ENCODE data around the gene HLCS.
A peak's percentile ranks its signal among the peaks of the same experiment; 100 is the strongest.
"Not testable (repeated sequence)": the region's sequence is repeated elsewhere in the genome, so short reads cannot be mapped to it uniquely, and the experiment has no call there.

The HLCS gene

GRCh38 chr21:36828208-36828607, 138.3 kb downstream of the HLCS start:
- Histone ChIP-seq H3K9me3 (ENCODE audit: insufficient read depth, low read length) (no peaks in the 10 kb centered on the region), H3K4me1 (ENCODE audit: insufficient read depth, insufficient read length) (peaks cover 6% of the 10 kb centered on the region), H3K9ac (ENCODE audit: insufficient read length, low read depth) (no peak overlapping the region), H3K4me3 (ENCODE audit: insufficient read length, low read depth) (no peak overlapping the region), H3K36me3 (ENCODE audit: insufficient read depth, insufficient read length, low read length) (peaks cover 4% of the 10 kb centered on the region), H3K27me3 (ENCODE audit: insufficient read depth, insufficient read length) (no peaks in the 10 kb centered on the region)
- no peak for DNase-seq (ENCODE audit: low read depth, low spot score)
- no peak for TF ChIP-seq ZNF274 (IDR thresholded peaks at IDR 0.05; ENCODE audit: low read depth, low read length)

GRCh38 chr21:36825658-36826057, 140.8 kb downstream of the HLCS start:
- H3K4me1 ChIP-seq (ENCODE audit: insufficient read depth, insufficient read length): peaks cover 6% of the 10 kb centered on the region
- no peak for DNase-seq (ENCODE audit: low read depth, low spot score)
- no peak overlapping the region for H3K4me3 ChIP-seq (ENCODE audit: insufficient read length, low read depth)
- TF ChIP-seq ZNF274 (IDR thresholded peaks at IDR 0.05; ENCODE audit: low read depth, low read length) (no peak), SUZ12 (IDR thresholded peaks at IDR 0.05; ENCODE audit: extremely low read depth, insufficient read depth, insufficient read length) (no peak), YY1 (IDR thresholded peaks at IDR 0.05; ENCODE audit: insufficient read depth, insufficient read length) (no peak)
- H3K36me3 ChIP-seq (ENCODE audit: insufficient read depth, insufficient read length, low read length): peaks cover 4% of the 10 kb centered on the region
- H3K9me3 ChIP-seq (ENCODE audit: insufficient read depth, low read length): no peaks in the 10 kb centered on the region
- no peak overlapping the region for H3K9ac ChIP-seq (ENCODE audit: insufficient read length, low read depth)
- H3K27me3 ChIP-seq (ENCODE audit: insufficient read depth, insufficient read length): no peaks in the 10 kb centered on the region

- Histone ChIP-seq H3K36me3 (ENCODE audit: insufficient read depth, insufficient read length, low read length) (peaks cover 4% of the 10 kb centered on the region), H3K4me3 (ENCODE audit: insufficient read length, low read depth) (no peak overlapping the region), H3K9ac (ENCODE audit: insufficient read length, low read depth) (no peak overlapping the region), H3K27me3 (ENCODE audit: insufficient read depth, insufficient read length) (no peaks in the 10 kb centered on the region), H3K9me3 (ENCODE audit: insufficient read depth, low read length) (no peaks in the 10 kb centered on the region), H3K4me1 (ENCODE audit: insufficient read depth, insufficient read length) (peaks cover 8% of the 10 kb centered on the region)
- TF ChIP-seq YY1 (IDR thresholded peaks at IDR 0.05; ENCODE audit: insufficient read depth, insufficient read length) (no peak), ZNF274 (IDR thresholded peaks at IDR 0.05; ENCODE audit: low read depth, low read length) (no peak), SUZ12 (IDR thresholded peaks at IDR 0.05; ENCODE audit: extremely low read depth, insufficient read depth, insufficient read length) (no peak)
- DNase-seq (ENCODE audit: low read depth, low spot score): no peak
Observed at GRCh38 chr21:36821032-36821299, 145.5 kb downstream of the HLCS start.

GRCh38 chr21:36820176-36821031, 146.1 kb downstream of the HLCS start:
- Histone ChIP-seq H3K9ac (ENCODE audit: insufficient read length, low read depth) (peak overlapping the region; percentile 53), H3K4me1 (ENCODE audit: insufficient read depth, insufficient read length) (peaks cover 8% of the 10 kb centered on the region), H3K4me3 (ENCODE audit: insufficient read length, low read depth) (no peak overlapping the region), H3K27me3 (ENCODE audit: insufficient read depth, insufficient read length) (no peaks in the 10 kb centered on the region), H3K9me3 (ENCODE audit: insufficient read depth, low read length) (no peaks in the 10 kb centered on the region), H3K36me3 (ENCODE audit: insufficient read depth, insufficient read length, low read length) (peaks cover 4% of the 10 kb centered on the region)
- DNase-seq (ENCODE audit: low read depth, low spot score): peak; percentile 13
- TF ChIP-seq ZNF274 (IDR thresholded peaks at IDR 0.05; ENCODE audit: low read depth, low read length) (no peak), YY1 (IDR thresholded peaks at IDR 0.05; ENCODE audit: insufficient read depth, insufficient read length) (no peak)

GRCh38 chr21:36817732-36818450, 148.6 kb downstream of the HLCS start:
- Histone ChIP-seq H3K9ac (ENCODE audit: insufficient read length, low read depth) (no peak overlapping the region), H3K4me3 (ENCODE audit: insufficient read length, low read depth) (no peak overlapping the region), H3K4me1 (ENCODE audit: insufficient read depth, insufficient read length) (peaks cover 8% of the 10 kb centered on the region), H3K36me3 (ENCODE audit: insufficient read depth, insufficient read length, low read length) (no peaks in the 10 kb centered on the region), H3K9me3 (ENCODE audit: insufficient read depth, low read length) (no peaks in the 10 kb centered on the region), H3K27me3 (ENCODE audit: insufficient read depth, insufficient read length) (no peaks in the 10 kb centered on the region)
- no peak for TF ChIP-seq SUZ12 (IDR thresholded peaks at IDR 0.05; ENCODE audit: extremely low read depth, insufficient read depth, insufficient read length)
- no peak for TF ChIP-seq YY1 (IDR thresholded peaks at IDR 0.05; ENCODE audit: insufficient read depth, insufficient read length)
- TF ChIP-seq ZNF274 (IDR thresholded peaks at IDR 0.05; ENCODE audit: low read depth, low read length): no peak
- DNase-seq (ENCODE audit: low read depth, low spot score): no peak

- Histone ChIP-seq H3K4me1 (ENCODE audit: insufficient read depth, insufficient read length) (peaks cover 8% of the 10 kb centered on the region), H3K9me3 (ENCODE audit: insufficient read depth, low read length) (no peaks in the 10 kb centered on the region), H3K4me3 (ENCODE audit: insufficient read length, low read depth) (no peak overlapping the region), H3K27me3 (ENCODE audit: insufficient read depth, insufficient read length) (no peaks in the 10 kb centered on the region), H3K9ac (ENCODE audit: insufficient read length, low read depth) (no peak overlapping the region), H3K36me3 (ENCODE audit: insufficient read depth, insufficient read length, low read length) (no peaks in the 10 kb centered on the region)
- TF ChIP-seq YY1 (IDR thresholded peaks at IDR 0.05; ENCODE audit: insufficient read depth, insufficient read length): no peak
- no peak for TF ChIP-seq ZNF274 (IDR thresholded peaks at IDR 0.05; ENCODE audit: low read depth, low read length)
- no peak for TF ChIP-seq SUZ12 (IDR thresholded peaks at IDR 0.05; ENCODE audit: extremely low read depth, insufficient read depth, insufficient read length)
- DNase-seq (ENCODE audit: low read depth, low spot score): no peak
Observed at GRCh38 chr21:36816561-36817130, 149.8 kb downstream of the HLCS start.

- H3K4me3 ChIP-seq (ENCODE audit: insufficient read length, low read depth); DNase-seq (ENCODE audit: low read depth, low spot score): not testable (repeated sequence)
Observed at GRCh38 chr21:36816026-36816425, 150.4 kb downstream of the HLCS start.

More at GRCh38 chr21:36816026-36816425, 150.4 kb downstream of the HLCS start:
- not testable (repeated sequence) for H3K36me3 ChIP-seq (ENCODE audit: insufficient read depth, insufficient read length, low read length); H3K4me1 ChIP-seq (ENCODE audit: insufficient read depth, insufficient read length); H3K27me3 ChIP-seq (ENCODE audit: insufficient read depth, insufficient read length); H3K9me3 ChIP-seq (ENCODE audit: insufficient read depth, low read length); H3K9ac ChIP-seq (ENCODE audit: insufficient read length, low read depth)

All from NT2/D1 (cell line).